ENCODE results near the gene B4GALNT1. TPM values are rescaled to one million over a fixed set of nuclear protein-coding genes. Genes with fewer than 3 reads are reported as not detected.
"Not testable (repeated sequence)": the region's sequence is repeated elsewhere in the genome, so short reads cannot be mapped to it uniquely, and the experiment has no call there.

B4GALNT1 gene
- total RNA-seq, 1 donor from 2014 or later, result 5.6 TPM

- Mint-ChIP-seq H3K4me1 (ENCODE audit: unreplicated experiment) (no peaks in the 10 kb centered on the region), H3K27ac (ENCODE audit: unreplicated experiment) (no peak overlapping the region), H3K27me3 (ENCODE audit: unreplicated experiment) (peaks cover 22% of the 10 kb centered on the region), H3K36me3 (ENCODE audit: unreplicated experiment) (no peaks in the 10 kb centered on the region), H3K4me3 (ENCODE audit: unreplicated experiment) (no peak overlapping the region), H3K9me3 (ENCODE audit: unreplicated experiment) (no peaks in the 10 kb centered on the region)
- no peak for TF ChIP-seq CTCF (IDR thresholded peaks at IDR 0.05)
- DNase-seq (ENCODE audit: extremely low spot score, unreplicated experiment), result no peak
Measured at GRCh38 chr12:57666897-57667296, 33.9 kb upstream of the B4GALNT1 start.

- H3K4me3 Mint-ChIP-seq (ENCODE audit: unreplicated experiment); H3K9me3 Mint-ChIP-seq (ENCODE audit: unreplicated experiment); H3K27ac Mint-ChIP-seq (ENCODE audit: unreplicated experiment); DNase-seq (ENCODE audit: extremely low spot score, unreplicated experiment); H3K4me1 Mint-ChIP-seq (ENCODE audit: unreplicated experiment); H3K36me3 Mint-ChIP-seq (ENCODE audit: unreplicated experiment): not testable (repeated sequence)
- peaks cover 17% of the 10 kb centered on the region for H3K27me3 Mint-ChIP-seq (ENCODE audit: unreplicated experiment)
Measured at GRCh38 chr12:57665066-57665820, 32.2 kb upstream of the B4GALNT1 start.

GRCh38 chr12:57661376-57661775 lies 28.4 kb upstream of the B4GALNT1 start:
- Mint-ChIP-seq H3K9me3 (ENCODE audit: unreplicated experiment) (peaks cover 3% of the 10 kb centered on the region), H3K27ac (ENCODE audit: unreplicated experiment) (no peak overlapping the region), H3K27me3 (ENCODE audit: unreplicated experiment) (peaks cover 34% of the 10 kb centered on the region), H3K36me3 (ENCODE audit: unreplicated experiment) (no peaks in the 10 kb centered on the region), H3K4me3 (ENCODE audit: unreplicated experiment) (no peak overlapping the region), H3K4me1 (ENCODE audit: unreplicated experiment) (no peaks in the 10 kb centered on the region)
- TF ChIP-seq CTCF (IDR thresholded peaks at IDR 0.05), result no peak
- DNase-seq (ENCODE audit: extremely low spot score, unreplicated experiment), result no peak

GRCh38 chr12:57658890-57659289 lies 25.9 kb upstream of the B4GALNT1 start:
- no peak overlapping the region for H3K27ac Mint-ChIP-seq (ENCODE audit: unreplicated experiment)
- H3K4me3 Mint-ChIP-seq (ENCODE audit: unreplicated experiment), result no peak overlapping the region
- peaks cover 6% of the 10 kb centered on the region for H3K9me3 Mint-ChIP-seq (ENCODE audit: unreplicated experiment)
- no peaks in the 10 kb centered on the region for H3K36me3 Mint-ChIP-seq (ENCODE audit: unreplicated experiment)
- peaks cover 40% of the 10 kb centered on the region for H3K27me3 Mint-ChIP-seq (ENCODE audit: unreplicated experiment)
- DNase-seq (ENCODE audit: extremely low spot score, unreplicated experiment), result no peak
- H3K4me1 Mint-ChIP-seq (ENCODE audit: unreplicated experiment), result no peaks in the 10 kb centered on the region
- TF ChIP-seq CTCF (IDR thresholded peaks at IDR 0.05), result no peak

GRCh38 chr12:57657744-57658143 lies 24.7 kb upstream of the B4GALNT1 start:
- Mint-ChIP-seq H3K4me3 (ENCODE audit: unreplicated experiment) (no peak overlapping the region), H3K27ac (ENCODE audit: unreplicated experiment) (no peak overlapping the region), H3K27me3 (ENCODE audit: unreplicated experiment) (peaks cover 39% of the 10 kb centered on the region), H3K4me1 (ENCODE audit: unreplicated experiment) (no peaks in the 10 kb centered on the region), H3K9me3 (ENCODE audit: unreplicated experiment) (peaks cover 8% of the 10 kb centered on the region), H3K36me3 (ENCODE audit: unreplicated experiment) (no peaks in the 10 kb centered on the region)
- DNase-seq (ENCODE audit: extremely low spot score, unreplicated experiment), result no peak
- TF ChIP-seq CTCF (IDR thresholded peaks at IDR 0.05), result no peak

GRCh38 chr12:57656408-57656807 lies 23.4 kb upstream of the B4GALNT1 start:
- not testable (repeated sequence) for H3K9me3 Mint-ChIP-seq (ENCODE audit: unreplicated experiment); DNase-seq (ENCODE audit: extremely low spot score, unreplicated experiment); H3K27ac Mint-ChIP-seq (ENCODE audit: unreplicated experiment); H3K36me3 Mint-ChIP-seq (ENCODE audit: unreplicated experiment); H3K4me3 Mint-ChIP-seq (ENCODE audit: unreplicated experiment); H3K4me1 Mint-ChIP-seq (ENCODE audit: unreplicated experiment)
- peaks cover 37% of the 10 kb centered on the region for H3K27me3 Mint-ChIP-seq (ENCODE audit: unreplicated experiment)
